Measurements from ENCODE around the gene PRSS16. TPM values are rescaled to one million over a fixed set of nuclear protein-coding genes. Genes with fewer than 3 reads are reported as not detected.
A peak's percentile ranks its signal among the peaks of the same experiment; 100 is the strongest.

PRSS16 gene
- total and polyA plus RNA-seq, 9 of the 15 experiments (the other 6 are each of a cell fraction or from before 2014, with no cell fraction given) = 4.5 to 21.3 (median 12.1) TPM

- TF ChIP-seq, protein P1, sequence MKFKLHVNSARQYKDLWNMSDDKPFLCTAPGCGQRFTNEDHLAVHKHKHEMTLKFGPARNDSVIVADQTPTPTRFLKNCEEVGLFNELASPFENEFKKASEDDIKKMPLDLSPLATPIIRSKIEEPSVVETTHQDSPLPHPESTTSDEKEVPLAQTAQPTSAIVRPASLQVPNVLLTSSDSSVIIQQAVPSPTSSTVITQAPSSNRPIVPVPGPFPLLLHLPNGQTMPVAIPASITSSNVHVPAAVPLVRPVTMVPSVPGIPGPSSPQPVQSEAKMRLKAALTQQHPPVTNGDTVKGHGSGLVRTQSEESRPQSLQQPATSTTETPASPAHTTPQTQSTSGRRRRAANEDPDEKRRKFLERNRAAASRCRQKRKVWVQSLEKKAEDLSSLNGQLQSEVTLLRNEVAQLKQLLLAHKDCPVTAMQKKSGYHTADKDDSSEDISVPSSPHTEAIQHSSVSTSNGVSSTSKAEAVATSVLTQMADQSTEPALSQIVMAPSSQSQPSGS (CRISPR knock-in tag; IDR thresholded peaks at IDR 0.05) = no peak
- TF ChIP-seq ZFX (CRISPR knock-in tag; IDR thresholded peaks at IDR 0.05) = peak; percentile 57; the same call in 1 of the 2 replicates
- TF ChIP-seq TAF7 (tag; IDR thresholded peaks at IDR 0.05) = 0 out of 2 replicates have a peak, but pooled peaks have one; percentile 18
- TF ChIP-seq, protein P2, sequence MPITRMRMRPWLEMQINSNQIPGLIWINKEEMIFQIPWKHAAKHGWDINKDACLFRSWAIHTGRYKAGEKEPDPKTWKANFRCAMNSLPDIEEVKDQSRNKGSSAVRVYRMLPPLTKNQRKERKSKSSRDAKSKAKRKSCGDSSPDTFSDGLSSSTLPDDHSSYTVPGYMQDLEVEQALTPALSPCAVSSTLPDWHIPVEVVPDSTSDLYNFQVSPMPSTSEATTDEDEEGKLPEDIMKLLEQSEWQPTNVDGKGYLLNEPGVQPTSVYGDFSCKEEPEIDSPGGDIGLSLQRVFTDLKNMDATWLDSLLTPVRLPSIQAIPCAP (CRISPR knock-in tag; IDR thresholded peaks at IDR 0.05; ENCODE audit: borderline replicate concordance) = no peak
- no peak for TF ChIP-seq EZH2 (IDR thresholded peaks at IDR 0.05; ENCODE audit: borderline replicate concordance, low read depth, low read length)
- no peak for TF ChIP-seq ZFPM2 (CRISPR knock-in tag; IDR thresholded peaks at IDR 0.05)
Observed at GRCh38 chr6:27279513-27280063, 32.1 kb downstream of the PRSS16 start (continued).

GRCh38 chr6:27280064-27280539 is 32.6 kb downstream of the PRSS16 start:
- Histone ChIP-seq H3K9ac (ENCODE audit: insufficient read depth in 1 of 2, low read depth in 2 of 2, low read length in 2 of 2) (peak overlapping the region; percentile 79 to 94; a peak in 3 of 4 replicates), H3K4me1 (replicated peaks in 1 of 2; ENCODE audit: control insufficient read depth in 2 of 2, insufficient read depth in 2 of 2, low read length in 2 of 2) (peaks cover 4 to 6% of the 10 kb centered on the region in 2 experiments; a peak in 3 of 5 replicates), H3K9me1 (ENCODE audit: control insufficient read depth, insufficient read depth, low read length) (no peaks in the 10 kb centered on the region), H3K4me3 (peak overlapping the region; percentile 58), H3K79me2 (ENCODE audit: control insufficient read depth, insufficient read depth, low read length) (no peaks in the 10 kb centered on the region), H4K20me1 (replicated peaks; ENCODE audit: control insufficient read depth, insufficient read depth, low read length) (no peaks in the 10 kb centered on the region), H3K36me3 (ENCODE audit: control insufficient read depth, insufficient read depth, low read length) (no peaks in the 10 kb centered on the region), H3K9me3 (replicated peaks; ENCODE audit: control insufficient read depth, insufficient read depth, low read depth, low read length) (peaks cover 4% of the 10 kb centered on the region; the same call in 1 of the 2 replicates), H3K27ac (ENCODE audit: extremely low read depth, low read depth, low read length) (peak overlapping the region; percentile 70), H3K4me2 (ENCODE audit: insufficient read depth, low read length) (peak overlapping the region; percentile 97), H2AFZ (ENCODE audit: low read depth, low read length) (peak overlapping the region; percentile 99), H3K27me3 (ENCODE audit: control insufficient read depth in 2 of 2, insufficient read depth in 2 of 2, low read length in 2 of 2) (no peaks in the 10 kb centered on the region)
- ChIA-PET POLR2A (interaction anchor here (0.5 to 1.4 kb wide), 8 partner anchors 16 to 741 kb away, joined by 3 to 5 read pairs (median 3); a partner anchor contains a TSS), CTCF (ENCODE audit: low intra/inter-chr PET ratio) (no interaction called here)
- peak; percentile 81 for ATAC-seq
- BruUV-seq (replicated peaks) = TSS peak; percentile 93
- WGBS (ENCODE audit: insufficient coverage, low coverage, missing lambda C conversion rate) = under 1% methylated on average over 17 of the region's 17 CpGs
- intact Hi-C loops (cut with micrococcal nuclease) (loop anchor here (2.0 kb wide), 1 partner anchor 15 kb away; no protein-coding TSS in a partner anchor), in situ Hi-C loops (cut with MboI) (no loop called here)
- peak; percentile 60 for FAIRE-seq
- peak; percentile 68 to 90 (median 76) for DNase-seq (ENCODE audit: extremely low read depth in 1 of 4, low spot score in 3 of 4)
- TF ChIP-seq XRCC4 (IDR thresholded peaks at IDR 0.05; ENCODE audit: extremely low read depth, insufficient read depth, insufficient read length) (no peak), SIN3A (IDR thresholded peaks at IDR 0.05; ENCODE audit: borderline replicate concordance in 2 of 2, control insufficient read depth in 1 of 2, low read depth in 2 of 2, low read length in 2 of 2) (0 out of 4 replicates have a peak, but pooled peaks of 1 of the 2 experiments have one; percentile 30), ZNF79 (CRISPR knock-in tag; IDR thresholded peaks at IDR 0.05; ENCODE audit: low read depth) (no peak), ESRRB (CRISPR knock-in tag; IDR thresholded peaks at IDR 0.05; ENCODE audit: borderline replicate concordance) (0 out of 2 replicates have a peak, but pooled peaks have one; percentile 44)
- TF ChIP-seq, protein P3, sequence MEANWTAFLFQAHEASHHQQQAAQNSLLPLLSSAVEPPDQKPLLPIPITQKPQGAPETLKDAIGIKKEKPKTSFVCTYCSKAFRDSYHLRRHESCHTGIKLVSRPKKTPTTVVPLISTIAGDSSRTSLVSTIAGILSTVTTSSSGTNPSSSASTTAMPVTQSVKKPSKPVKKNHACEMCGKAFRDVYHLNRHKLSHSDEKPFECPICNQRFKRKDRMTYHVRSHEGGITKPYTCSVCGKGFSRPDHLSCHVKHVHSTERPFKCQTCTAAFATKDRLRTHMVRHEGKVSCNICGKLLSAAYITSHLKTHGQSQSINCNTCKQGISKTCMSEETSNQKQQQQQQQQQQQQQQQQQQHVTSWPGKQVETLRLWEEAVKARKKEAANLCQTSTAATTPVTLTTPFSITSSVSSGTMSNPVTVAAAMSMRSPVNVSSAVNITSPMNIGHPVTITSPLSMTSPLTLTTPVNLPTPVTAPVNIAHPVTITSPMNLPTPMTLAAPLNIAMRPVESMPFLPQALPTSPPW (CRISPR knock-in tag; IDR thresholded peaks at IDR 0.05) = peak; percentile 36
- TF ChIP-seq, protein P4, sequence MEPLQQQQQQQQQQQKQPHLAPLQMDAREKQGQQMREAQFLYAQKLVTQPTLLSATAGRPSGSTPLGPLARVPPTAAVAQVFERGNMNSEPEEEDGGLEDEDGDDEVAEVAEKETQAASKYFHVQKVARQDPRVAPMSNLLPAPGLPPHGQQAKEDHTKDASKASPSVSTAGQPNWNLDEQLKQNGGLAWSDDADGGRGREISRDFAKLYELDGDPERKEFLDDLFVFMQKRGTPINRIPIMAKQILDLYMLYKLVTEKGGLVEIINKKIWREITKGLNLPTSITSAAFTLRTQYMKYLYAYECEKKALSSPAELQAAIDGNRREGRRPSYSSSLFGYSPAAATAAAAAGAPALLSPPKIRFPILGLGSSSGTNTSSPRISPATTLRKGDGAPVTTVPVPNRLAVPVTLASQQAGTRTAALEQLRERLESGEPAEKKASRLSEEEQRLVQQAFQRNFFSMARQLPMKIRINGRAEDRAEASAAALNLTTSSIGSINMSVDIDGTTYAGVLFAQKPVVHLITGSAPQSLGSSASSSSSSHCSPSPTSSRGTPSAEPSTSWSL (CRISPR knock-in tag; IDR thresholded peaks at IDR 0.05; ENCODE audit: borderline replicate concordance) = no peak

Measured in K562 (cell line).